Loucy (cell line): ENCODE measurements around the gene TRAPPC2L.

Experiments used
- H2AFZ ChIP-seq: fragments of 200-600 bp; sonication (generic); 2 replicates; pipeline ENCODE4 v1.6.0; 2016; ENCODE audit warnings: antibody characterized with exemption, mild to moderate bottlenecking, low read length, moderate library complexity
- H3F3A ChIP-seq: fragments of 200-600 bp; 2 replicates; pipeline ENCODE4 v1.6.0; 2016; ENCODE audit warnings: antibody characterized with exemption, low read depth, mild to moderate bottlenecking
- H3K27me3 ChIP-seq: fragments of 200-600 bp; sonication (generic); 2 replicates; pipeline ENCODE4 v1.6.1; 2014; ENCODE audit warnings: low read length, mild to moderate bottlenecking; ENCODE audit not compliant: insufficient read depth, poor library complexity, severe bottlenecking
- H3K36me3 ChIP-seq: fragments of 200-600 bp; sonication (generic); 2 replicates; pipeline ENCODE4 v1.6.1; 2016; ENCODE audit warnings: low read length; ENCODE audit not compliant: insufficient read depth
- H3K4me1 ChIP-seq: fragments of 200-600 bp; sonication (generic); 2 replicates; pipeline ENCODE4 v1.5.1; 2014; ENCODE audit warnings: low read length, mild to moderate bottlenecking; ENCODE audit not compliant: insufficient read depth, poor library complexity, severe bottlenecking
- H3K4me2 ChIP-seq: fragments of 200-600 bp; sonication (generic); 2 replicates; pipeline ENCODE4 v1.6.0; 2014; ENCODE audit warnings: antibody characterized with exemption, low read length, low read depth, mild to moderate bottlenecking; ENCODE audit not compliant: poor library complexity, severe bottlenecking
- H3K4me3 ChIP-seq: fragments of 200-600 bp; sonication (generic); 2 replicates; pipeline ENCODE4 v1.5.1; 2014; ENCODE audit warnings: low read length, mild to moderate bottlenecking, mixed read lengths; ENCODE audit not compliant: poor library complexity, severe bottlenecking
- H3K79me2 ChIP-seq: fragments of 200-600 bp; sonication (generic); 2 replicates; pipeline ENCODE4 v1.6.1; 2014; ENCODE audit warnings: low read length; ENCODE audit not compliant: insufficient read depth
- H3K9ac ChIP-seq: fragments of 200-600 bp; sonication (generic); 2 replicates; pipeline ENCODE4 v1.6.0; 2014; ENCODE audit warnings: mild to moderate bottlenecking, low read depth, low read length, moderate library complexity; ENCODE audit not compliant: poor library complexity, severe bottlenecking
- H3K9me2 ChIP-seq: fragments of 200-600 bp; sonication (generic); replicated peaks from 2 replicates; pipeline ENCODE4 v1.6.1; 2016; ENCODE audit warnings: low read depth, low read length, mixed read lengths
- H3K9me3 ChIP-seq: fragments of 200-600 bp; sonication (generic); 2 replicates; pipeline ENCODE4 v1.6.1; 2014; ENCODE audit warnings: mild to moderate bottlenecking, antibody characterized with exemption, low read length, low read depth; ENCODE audit not compliant: insufficient read depth
- H4K20me1 ChIP-seq: fragments of 200-600 bp; sonication (generic); 2 replicates; pipeline ENCODE4 v1.6.0; 2014; ENCODE audit warnings: antibody characterized with exemption, low read length, mild to moderate bottlenecking; ENCODE audit not compliant: insufficient read depth, poor library complexity, severe bottlenecking
- CTCF ChIP-seq: fragments of 200-600 bp; sonication (generic); conservative IDR thresholded peaks from 2 replicates; pipeline ENCODE4 v1.5.1; 2014; ENCODE audit warnings: mild to moderate bottlenecking, antibody characterized with exemption, low read length
- EZH2phosphoT487 ChIP-seq: fragments of 200-600 bp; IDR thresholded peaks from 2 replicates; pipeline ENCODE4 v1.6.1; 2018; ENCODE audit warnings: antibody characterized with exemption, mild to moderate bottlenecking, moderate library complexity, borderline replicate concordance

TRAPPC2L gene

GRCh38 chr16:88856122-88856827 is 652 bp upstream of the TRAPPC2L start:
- Histone ChIP-seq H2AFZ (no peak overlapping the region), H3K4me2 (peak overlapping the region; percentile 37), H4K20me1 (no peaks in the 10 kb centered on the region), H3K9me2 (no peaks in the 10 kb centered on the region), H3K79me2 (no peaks in the 10 kb centered on the region), H3F3A (no peaks in the 10 kb centered on the region), H3K36me3 (no peaks in the 10 kb centered on the region), H3K9me3 (no peaks in the 10 kb centered on the region), H3K27me3 (no peaks in the 10 kb centered on the region), H3K4me1 (peaks cover 14% of the 10 kb centered on the region), H3K9ac (no peak overlapping the region), H3K4me3 (peak overlapping the region; percentile 92)
- no peak for TF ChIP-seq EZH2phosphoT487
- TF ChIP-seq CTCF = no peak

- peaks cover 14% of the 10 kb centered on the region for H3K4me1 ChIP-seq
- H4K20me1 ChIP-seq = no peaks in the 10 kb centered on the region
- H2AFZ ChIP-seq = peak overlapping the region; percentile 80; the same call in 1 of the 2 replicates
Measured at GRCh38 chr16:88857728-88858339, 907 bp downstream of the TRAPPC2L start.

GRCh38 chr16:88859381-88860091 is 2.6 kb downstream of the TRAPPC2L start:
- Histone ChIP-seq H3K9ac (no peak overlapping the region), H3K4me3 (no peak overlapping the region), H3K36me3 (no peaks in the 10 kb centered on the region), H2AFZ (no peak overlapping the region), H3K9me3 (no peaks in the 10 kb centered on the region), H3K79me2 (no peaks in the 10 kb centered on the region), H3K9me2 (no peaks in the 10 kb centered on the region), H3K4me2 (no peak overlapping the region), H3K27me3 (no peaks in the 10 kb centered on the region), H3F3A (no peaks in the 10 kb centered on the region), H3K4me1 (peaks cover 11% of the 10 kb centered on the region), H4K20me1 (no peaks in the 10 kb centered on the region)
- TF ChIP-seq CTCF (no peak), EZH2phosphoT487 (no peak)

More at GRCh38 chr16:88857728-88858339, 907 bp downstream of the TRAPPC2L start:
- Histone ChIP-seq H3F3A (no peaks in the 10 kb centered on the region), H3K4me2 (peak overlapping the region; percentile 94), H3K4me3 (peak overlapping the region; percentile 92), H3K36me3 (no peaks in the 10 kb centered on the region), H3K27me3 (no peaks in the 10 kb centered on the region), H3K9me2 (no peaks in the 10 kb centered on the region), H3K79me2 (no peaks in the 10 kb centered on the region), H3K9me3 (no peaks in the 10 kb centered on the region), H3K9ac (peak overlapping the region; percentile 61)
- TF ChIP-seq CTCF (peak; percentile 54), EZH2phosphoT487 (no peak)
